HepG2 (cell line): ENCODE data around the gene ARSB. TPM values are rescaled to one million over a fixed set of nuclear protein-coding genes. Genes with fewer than 3 reads are reported as not detected.

Experiments used
- ATAC-seq: fragments of 200-7000 bp; cut with Tn5 transposase; 3 replicates; pipeline ENCODE4 v1.9.1; 2020; ENCODE audit warnings: mild to moderate bottlenecking, moderate library complexity
- BruUV-seq: library from RNA; stranded (reverse); fragments of 400-500 nt; replicated peaks from 2 replicates; lab custom pipeline; 2021; lab: Mats Ljungman, UMichigan
- CTCF ChIA-PET: fragments of 300-600 bp; formaldehyde crosslinking; extraction: SDS; loops from one replicate; lab custom pipeline; 2021; ENCODE audit warnings: low total read pairs, inconsistent platforms, low intra/inter-chr PET ratio; lab: Yijun Ruan, JAX
- POLR2A ChIA-PET: fragments of 350-600 bp; sonication (Branson Sonifier 250); formaldehyde crosslinking; loops from one replicate; lab custom pipeline; 2020; ENCODE audit warnings: antibody characterized with exemption, inconsistent platforms; lab: Yijun Ruan, JAX
- DNase-seq: peaks from one replicate; pipeline ENCODE4 v3.0.0-alpha.2; 2015; ENCODE audit warnings: low spot score
- FAIRE-seq: peaks from 3 replicates; lab custom pipeline; 2011; peaks lifted over from hg19 to GRCh38; lab: Jason Lieb, UNC
- H2AFZ ChIP-seq: one replicate; pipeline ENCODE4 v1.6.1; 2011; ENCODE audit warnings: low read length, inconsistent platforms
- H3K27ac ChIP-seq: fragments of 300-600 bp; 3 replicates; pipeline ENCODE4 v1.8.0; 2011; ENCODE audit warnings: mixed run types, mild to moderate bottlenecking, mixed read lengths, low read length, inconsistent platforms; ENCODE audit not compliant: insufficient read depth; ENCODE audit errors: extremely low read length
- H3K27me3 ChIP-seq, 2 experiments: fragments of 200-600 bp in 1 of 2; 2 replicates in 1 of 2; 3 replicates in 1 of 2; pipeline versions ENCODE4 v1.6.0 to v1.8.0; 2011; ENCODE audit warnings: low read length in 2 of 2, mild to moderate bottlenecking in 2 of 2, moderate library complexity in 2 of 2, inconsistent platforms in 1 of 2; ENCODE audit not compliant: insufficient read depth in 2 of 2, control insufficient read depth in 1 of 2
- H3K36me3 ChIP-seq, 2 experiments: fragments of 200-600 bp in 1 of 2; replicated peaks in 1 of 2; 2 replicates in 1 of 2; 3 replicates in 1 of 2; pipeline versions ENCODE4 v1.5.1 to v1.8.0; 2011; ENCODE audit warnings: low read length in 2 of 2, inconsistent platforms in 1 of 2; ENCODE audit not compliant: insufficient read depth in 2 of 2, control insufficient read depth in 1 of 2
- H3K4me1 ChIP-seq: 2 replicates; pipeline ENCODE4 v1.5.1; 2012; ENCODE audit warnings: low read length, inconsistent platforms; ENCODE audit not compliant: insufficient read depth
- H3K4me2 ChIP-seq: 2 replicates; pipeline ENCODE4 v1.6.0; 2011; ENCODE audit warnings: low read depth, low read length, inconsistent platforms
- H3K4me3 ChIP-seq, 3 experiments: fragments of 200-600 bp in 1 of 3; sonication (generic), shearing (Covaris generic) in 1 of 3; replicated peaks in 1 of 3; 2 replicates each; pipeline ENCODE4 v1.5.1; 2011 to 2016; ENCODE audit warnings: low read length in 3 of 3, inconsistent platforms in 2 of 3, low read depth in 2 of 3, mild to moderate bottlenecking in 2 of 3, control low read depth in 1 of 3, mixed read lengths in 1 of 3; ENCODE audit not compliant: insufficient read depth in 1 of 3
- H3K79me2 ChIP-seq: one replicate; pipeline ENCODE4 v1.6.1; 2011; ENCODE audit warnings: low read length, inconsistent platforms; ENCODE audit not compliant: insufficient read depth
- H3K9ac ChIP-seq: 2 replicates; pipeline ENCODE4 v1.6.0; 2011; ENCODE audit warnings: mild to moderate bottlenecking, low read depth, low read length, inconsistent platforms; ENCODE audit not compliant: insufficient read depth
- H3K9me3 ChIP-seq: 2 replicates; pipeline ENCODE4 v1.5.1; 2012; ENCODE audit warnings: mild to moderate bottlenecking, low read length
- H4K20me1 ChIP-seq: 2 replicates; pipeline ENCODE4 v1.6.0; 2011; ENCODE audit warnings: inconsistent platforms, mild to moderate bottlenecking, low read length, moderate library complexity; ENCODE audit not compliant: insufficient read depth
- FOSL1 ChIP-seq: sonication (generic); formaldehyde crosslinking; IDR thresholded peaks from 2 replicates; pipeline ENCODE4 v1.9.0; 2021; ENCODE audit warnings: missing genetic modification reagents, borderline replicate concordance
- GATAD1 ChIP-seq: IDR thresholded peaks from 2 replicates; pipeline ENCODE4 v1.6.1; 2016; ENCODE audit warnings: missing genetic modification reagents, missing compliant biosample characterization
- MED1 ChIP-seq: sonication (generic); formaldehyde crosslinking; IDR thresholded peaks from 2 replicates; pipeline ENCODE4 v1.4.0; 2020; ENCODE audit warnings: missing genetic modification reagents
- MIER3 ChIP-seq: IDR thresholded peaks from 2 replicates; pipeline ENCODE4 v1.6.1; 2016; ENCODE audit warnings: missing compliant biosample characterization, borderline replicate concordance
- NFATC3 ChIP-seq: sonication (generic); formaldehyde crosslinking; IDR thresholded peaks from 2 replicates; pipeline ENCODE4 v1.5.1; 2020; ENCODE audit warnings: mild to moderate bottlenecking, missing genetic modification reagents
- SIX4 ChIP-seq: sonication (generic); formaldehyde crosslinking; IDR thresholded peaks from 2 replicates; pipeline ENCODE4 v1.4.0; 2020; ENCODE audit warnings: missing genetic modification reagents
- TBP ChIP-seq: sonication (generic); formaldehyde crosslinking; IDR thresholded peaks from 2 replicates; pipeline ENCODE4 v1.5.0; 2020; ENCODE audit warnings: missing genetic modification reagents
- ZBTB7B ChIP-seq: sonication (generic); formaldehyde crosslinking; IDR thresholded peaks from 2 replicates; pipeline ENCODE4 v1.4.0; 2020; ENCODE audit warnings: missing genetic modification reagents
- ZNF124 ChIP-seq: sonication (generic); formaldehyde crosslinking; IDR thresholded peaks from 2 replicates; pipeline ENCODE4 v1.4.0; 2020; ENCODE audit warnings: missing genetic modification reagents
- ZNF225 ChIP-seq: sonication (generic); formaldehyde crosslinking; IDR thresholded peaks from 2 replicates; pipeline ENCODE4 v1.4.0; 2020; ENCODE audit warnings: mild to moderate bottlenecking, missing genetic modification reagents
- ZNF44 ChIP-seq: sonication (generic); formaldehyde crosslinking; IDR thresholded peaks from 2 replicates; pipeline ENCODE4 v1.5.1; 2020; ENCODE audit warnings: mild to moderate bottlenecking, missing genetic modification reagents
- ZNF629 ChIP-seq: sonication (generic); formaldehyde crosslinking; conservative IDR thresholded peaks from 2 replicates; pipeline ENCODE4 v1.5.0; 2020; ENCODE audit warnings: missing genetic modification reagents
- ZSCAN20 ChIP-seq: sonication (generic); formaldehyde crosslinking; IDR thresholded peaks from 2 replicates; pipeline ENCODE4 v1.4.0; 2020; ENCODE audit warnings: missing genetic modification reagents, mild to moderate bottlenecking, borderline replicate concordance
- WGBS: methylation state at CpG from one replicate; pipeline ENCODE4 v1.1.6; 2017; ENCODE audit warnings: low lambda C conversion rate; 5-methylcytosine and 5-hydroxymethylcytosine counted together
- in situ Hi-C: cut with HindIII; loops from 2 replicates; pipeline ENCODE4 v1.10.0; 2017; ENCODE audit warnings: low pct_unique_long_range_greater_than_20kb; ENCODE audit not compliant: extremely low pct_ligation_motif_present
- intact Hi-C: fragments of 100-400 bp; cut with micrococcal nuclease; formaldehyde crosslinking; loops from one replicate; pipeline ENCODE4 v1.10.0; 2022; ENCODE audit not compliant: unreplicated experiment
- polyA plus RNA-seq, 8 experiments: library from polyadenylated mRNA; depleted of rRNA in 3 of 8; stranded (reverse) in 7 of 8; unstranded in 1 of 8; fragments of >200 nt; fragmentation: Illumina TruSeq in 4 of 8; extraction: Trizol in 4 of 8; gene quantifications; 2 replicates each; pipeline versions ENCODE4 v1.2.1 to v1.2.3, GENCODE V29; 2011 to 2016; ENCODE audit warnings: low read depth in 4 of 8, missing spikeins in 1 of 8, mixed read lengths in 1 of 8; ENCODE audit not compliant: insufficient read depth in 1 of 8
- total RNA-seq, 5 experiments: library from RNA; depleted of rRNA; stranded (reverse); fragments of >200 nt; fragmentation: Illumina TruSeq; extraction: Trizol; gene quantifications; 2 replicates each; pipeline ENCODE4 v1.2.3, GENCODE V29; 2016; ENCODE audit warnings: low read depth in 1 of 5
- TF ChIP-seq, protein P1 (sequence below): fragments of 450-650 bp; IDR thresholded peaks from 2 replicates; pipeline ENCODE4 v1.6.1; 2016

Gene ARSB
- total and polyA plus RNA-seq, 2 of the 13 experiments (the other 11 are each of a cell fraction or from before 2014, with no cell fraction given) = 52.6 to 66.4 TPM

DNA sequence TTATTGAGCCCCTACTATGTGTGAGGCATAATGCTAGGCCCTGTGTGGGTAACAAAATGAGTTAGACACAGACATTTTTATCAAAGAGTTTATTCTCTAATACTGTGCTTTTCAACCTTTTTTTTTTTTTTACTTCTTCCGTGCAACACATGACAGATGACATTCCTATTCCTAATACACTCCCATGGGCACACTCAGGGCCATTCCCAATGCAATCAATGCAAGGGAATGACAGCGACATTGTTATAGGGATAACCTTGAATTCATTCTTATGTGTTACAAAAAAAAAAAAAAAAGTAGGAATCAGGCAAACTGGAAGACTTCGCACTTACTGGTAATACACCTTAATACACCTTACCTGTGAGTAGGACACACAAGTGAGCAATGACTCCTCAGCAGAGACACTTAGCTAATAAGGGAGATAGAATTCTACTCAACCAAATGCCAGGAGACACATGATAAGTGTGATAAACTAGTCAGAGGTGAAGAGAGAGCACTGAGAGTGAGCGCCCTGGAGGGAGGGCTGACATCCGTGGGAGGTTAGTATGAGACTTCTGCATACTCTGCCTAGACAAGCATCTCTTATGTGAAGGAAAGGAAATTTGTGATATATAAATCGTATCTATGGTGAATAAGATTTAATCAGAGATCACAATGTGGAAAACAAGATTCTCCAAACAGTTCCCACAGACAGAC lies 21.0 kb upstream of the ARSB start:
- H3K27ac ChIP-seq = no peak overlapping the region
- H3K79me2 ChIP-seq = no peaks in the 10 kb centered on the region
- peaks cover 35% of the 10 kb centered on the region for H3K4me1 ChIP-seq
- CTCF ChIA-PET = no interaction called here
- no peak for FAIRE-seq
- TF ChIP-seq MIER3 (CRISPR knock-in tag) (no peak), ZNF225 (CRISPR knock-in tag) (no peak), SIX4 (CRISPR knock-in tag) (no peak), ZBTB7B (CRISPR knock-in tag) (no peak), MED1 (CRISPR knock-in tag) (no peak), FOSL1 (no peak), ZNF124 (no peak), GATAD1 (CRISPR knock-in tag) (no peak), ZNF44 (CRISPR knock-in tag) (no peak), ZSCAN20 (no peak), ZNF629 (no peak), NFATC3 (no peak), TBP (no peak)
- TF ChIP-seq, protein P1, sequence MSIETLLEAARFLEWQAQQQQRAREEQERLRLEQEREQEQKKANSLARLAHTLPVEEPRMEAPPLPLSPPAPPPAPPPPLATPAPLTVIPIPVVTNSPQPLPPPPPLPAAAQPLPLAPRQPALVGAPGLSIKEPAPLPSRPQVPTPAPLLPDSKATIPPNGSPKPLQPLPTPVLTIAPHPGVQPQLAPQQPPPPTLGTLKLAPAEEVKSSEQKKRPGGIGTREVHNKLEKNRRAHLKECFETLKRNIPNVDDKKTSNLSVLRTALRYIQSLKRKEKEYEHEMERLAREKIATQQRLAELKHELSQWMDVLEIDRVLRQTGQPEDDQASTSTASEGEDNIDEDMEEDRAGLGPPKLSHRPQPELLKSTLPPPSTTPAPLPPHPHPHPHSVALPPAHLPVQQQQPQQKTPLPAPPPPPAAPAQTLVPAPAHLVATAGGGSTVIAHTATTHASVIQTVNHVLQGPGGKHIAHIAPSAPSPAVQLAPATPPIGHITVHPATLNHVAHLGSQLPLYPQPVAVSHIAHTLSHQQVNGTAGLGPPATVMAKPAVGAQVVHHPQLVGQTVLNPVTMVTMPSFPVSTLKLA = no peak
- TF ChIP-seq, all 625 proteins: peak for 0
- H3K36me3 ChIP-seq = no peaks in the 10 kb centered on the region
- no peaks in the 10 kb centered on the region for H4K20me1 ChIP-seq
- no peaks in the 10 kb centered on the region for H3K9me3 ChIP-seq
- H3K4me3 ChIP-seq = no peak overlapping the region
- H3K4me2 ChIP-seq = no peak overlapping the region
- intact Hi-C loops (no loop called here), in situ Hi-C loops (loop anchor here (25.0 kb wide), 1 partner anchor 456 kb away; no protein-coding TSS in a partner anchor)
- no peak overlapping the region for H2AFZ ChIP-seq
- BruUV-seq = no TSS peak
- 98% methylated on average over 6 of the region's 6 CpGs for WGBS
- no peak for DNase-seq
- POLR2A ChIA-PET = no interaction called here
- H3K27me3 ChIP-seq = no peaks in the 10 kb centered on the region
- H3K9ac ChIP-seq = no peak overlapping the region
- ATAC-seq = no peak
